PC-3 (cell line): ENCODE results near the gene PCP4.

Experiments
- EZH2 ChIP-seq: fragments of 300-600 bp; sonication (generic); IDR thresholded peaks from one replicate; pipeline ENCODE4 v1.6.1; 2017; ENCODE audit warnings: antibody characterized with exemption, mild to moderate bottlenecking, low read length; ENCODE audit not compliant: unreplicated experiment
- TF ChIP-seq, protein P1 (sequence below): fragments of 300-600 bp; sonication (generic); conservative IDR thresholded peaks from 2 replicates; pipeline ENCODE4 v1.5.1; 2017; ENCODE audit warnings: antibody characterized with exemption, low read depth, mild to moderate bottlenecking, low read length

DNA sequence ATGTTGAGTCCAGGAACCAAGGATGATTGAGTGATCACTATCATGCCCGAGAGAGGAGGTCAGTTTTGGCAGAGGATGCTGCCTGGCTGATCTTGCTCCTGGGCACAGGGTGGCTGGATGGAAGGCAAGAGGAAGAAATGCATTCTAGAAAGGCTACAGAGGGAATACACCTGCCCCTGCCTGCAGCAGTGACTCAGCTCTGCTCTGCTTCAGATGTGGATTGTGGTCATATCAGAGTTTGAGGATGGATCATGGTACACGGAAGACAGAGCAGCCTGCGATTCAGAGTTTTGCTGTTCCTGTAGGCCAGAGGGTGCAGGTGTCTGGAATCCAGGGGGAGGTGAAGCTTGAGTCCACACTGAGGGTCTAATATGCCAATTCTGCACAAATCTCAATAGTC, 37.2 kb downstream of the PCP4 start:
- TF ChIP-seq, protein P1, sequence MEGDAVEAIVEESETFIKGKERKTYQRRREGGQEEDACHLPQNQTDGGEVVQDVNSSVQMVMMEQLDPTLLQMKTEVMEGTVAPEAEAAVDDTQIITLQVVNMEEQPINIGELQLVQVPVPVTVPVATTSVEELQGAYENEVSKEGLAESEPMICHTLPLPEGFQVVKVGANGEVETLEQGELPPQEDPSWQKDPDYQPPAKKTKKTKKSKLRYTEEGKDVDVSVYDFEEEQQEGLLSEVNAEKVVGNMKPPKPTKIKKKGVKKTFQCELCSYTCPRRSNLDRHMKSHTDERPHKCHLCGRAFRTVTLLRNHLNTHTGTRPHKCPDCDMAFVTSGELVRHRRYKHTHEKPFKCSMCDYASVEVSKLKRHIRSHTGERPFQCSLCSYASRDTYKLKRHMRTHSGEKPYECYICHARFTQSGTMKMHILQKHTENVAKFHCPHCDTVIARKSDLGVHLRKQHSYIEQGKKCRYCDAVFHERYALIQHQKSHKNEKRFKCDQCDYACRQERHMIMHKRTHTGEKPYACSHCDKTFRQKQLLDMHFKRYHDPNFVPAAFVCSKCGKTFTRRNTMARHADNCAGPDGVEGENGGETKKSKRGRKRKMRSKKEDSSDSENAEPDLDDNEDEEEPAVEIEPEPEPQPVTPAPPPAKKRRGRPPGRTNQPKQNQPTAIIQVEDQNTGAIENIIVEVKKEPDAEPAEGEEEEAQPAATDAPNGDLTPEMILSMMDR, result no peak
- no peak for TF ChIP-seq EZH2
